HS-5 (cell line): Measurements from ENCODE around the gene TNPO3.
"Not testable (repeated sequence)": the region's sequence is repeated elsewhere in the genome, so short reads cannot be mapped to it uniquely, and the experiment has no call there.

Experiments
- DNase-seq: peaks from one replicate; pipeline ENCODE4 v3.0.0-alpha.2; 2012; ENCODE audit warnings: low read depth

Gene TNPO3

DNA sequence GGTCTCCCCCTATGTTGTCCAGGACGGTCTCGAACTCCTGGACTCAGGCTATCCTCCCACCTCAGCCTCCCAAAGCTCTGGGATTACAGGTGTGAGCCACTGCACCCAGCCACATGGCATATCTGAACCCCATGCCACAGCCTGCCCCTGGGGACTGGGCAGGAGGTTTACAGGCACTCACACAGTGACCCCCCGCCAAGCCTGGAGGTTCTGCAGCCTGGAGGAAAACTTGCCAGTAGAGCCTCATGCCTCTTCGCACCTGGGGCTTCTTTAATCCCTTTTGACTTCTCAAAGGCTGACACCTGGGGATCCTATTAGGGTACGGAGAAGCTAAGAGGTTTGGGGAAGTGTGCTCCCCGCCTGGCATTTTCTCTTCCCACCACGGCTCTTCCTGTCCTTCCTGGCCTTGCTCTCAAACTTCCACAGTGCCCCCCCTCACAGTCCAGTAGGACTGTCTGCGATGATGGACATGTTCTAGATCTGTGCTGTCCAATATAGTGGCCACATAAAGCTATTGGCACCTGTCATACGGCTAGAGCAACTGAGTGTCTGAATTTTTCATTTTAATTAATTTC is 133.0 kb downstream of the TNPO3 start:
- DNase-seq = no peak

GRCh38 chr7:128920913-128921582 is 133.9 kb downstream of the TNPO3 start:
- no peak for DNase-seq

DNA sequence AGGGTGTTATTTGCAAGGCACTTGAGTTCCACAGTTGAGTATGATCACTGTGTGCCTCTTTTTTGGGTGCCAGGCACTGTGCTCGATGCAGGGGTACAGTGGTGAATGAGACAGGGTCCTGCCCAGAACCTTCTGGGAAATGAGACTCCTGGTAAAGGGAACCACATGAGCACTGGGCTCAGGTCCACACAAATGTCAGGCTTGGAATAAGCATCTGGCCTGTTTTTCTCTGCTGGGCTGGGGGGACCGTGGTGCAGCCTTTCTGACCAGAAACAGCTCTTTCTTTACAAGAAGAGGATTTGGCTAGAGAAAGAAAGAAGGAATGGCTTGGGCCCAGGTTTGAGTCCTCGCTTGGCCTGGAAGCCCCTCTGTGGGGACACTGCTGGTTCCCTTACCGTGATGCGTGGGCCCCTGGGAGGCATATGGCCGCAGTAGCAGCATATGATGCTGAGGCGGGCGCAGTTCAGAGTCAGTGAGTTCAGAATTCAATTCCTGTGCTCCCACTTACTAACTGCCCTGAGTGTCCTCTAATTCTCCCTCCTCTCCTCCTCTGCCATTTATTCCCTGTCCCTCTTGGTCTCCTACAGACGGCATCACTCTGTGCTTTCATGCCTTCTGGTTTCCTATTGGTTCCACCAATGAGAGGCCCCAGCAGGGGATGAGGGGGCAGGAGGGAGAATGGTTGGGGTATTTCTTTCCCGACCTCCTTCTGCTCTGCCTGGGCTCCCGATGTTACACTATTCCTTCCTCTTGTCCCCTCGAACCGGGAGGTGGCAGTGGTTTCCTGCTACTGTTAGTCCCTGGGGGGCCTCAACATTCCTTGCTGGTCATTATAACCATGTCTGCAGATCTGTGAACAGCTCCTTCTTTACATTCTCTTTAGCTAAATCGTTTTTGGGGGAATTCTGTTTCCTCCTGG is 134.8 kb downstream of the TNPO3 start:
- DNase-seq = no peak

- DNase-seq = no peak
Observed at GRCh38 chr7:128919241-128919640, 135.7 kb downstream of the TNPO3 start.

DNA sequence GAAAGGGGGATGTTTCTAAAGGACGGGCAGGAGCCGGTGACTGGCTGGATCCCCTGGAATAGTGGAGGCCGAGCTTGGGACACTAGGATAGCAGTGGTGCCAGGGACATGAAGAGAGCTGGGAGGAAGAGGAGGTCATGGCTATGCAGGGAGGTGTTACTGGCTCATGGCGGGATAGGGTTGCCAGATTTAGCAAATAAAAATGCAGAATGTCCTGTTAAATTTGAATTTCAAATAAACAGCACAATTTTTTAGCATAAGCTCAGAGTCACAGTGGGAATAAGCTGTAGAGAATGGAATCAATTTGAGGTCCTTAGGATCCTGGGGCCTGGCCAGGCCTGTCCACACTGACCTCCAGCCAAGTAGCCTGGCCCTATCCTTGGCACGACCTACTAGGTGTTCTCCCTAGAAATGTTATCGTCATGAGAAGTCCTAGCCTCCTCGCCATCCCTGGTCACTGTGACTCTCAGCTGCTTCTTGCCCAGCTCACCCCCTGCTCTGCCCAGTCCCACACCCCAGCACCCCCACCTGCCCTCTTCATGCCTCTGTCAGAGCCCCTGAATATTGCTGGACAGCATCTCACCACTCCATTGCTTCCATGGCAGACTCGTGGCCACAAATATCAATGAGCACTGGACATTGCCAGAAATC is 136.8 kb downstream of the TNPO3 start:
- no peak for DNase-seq

- no peak for DNase-seq
Observed at GRCh38 chr7:128917122-128917521, 137.8 kb downstream of the TNPO3 start.

GRCh38 chr7:128916643-128916915 is 138.3 kb downstream of the TNPO3 start:
- no peak for DNase-seq

GRCh38 chr7:128915841-128916642 is 138.9 kb downstream of the TNPO3 start:
- DNase-seq = no peak

DNA sequence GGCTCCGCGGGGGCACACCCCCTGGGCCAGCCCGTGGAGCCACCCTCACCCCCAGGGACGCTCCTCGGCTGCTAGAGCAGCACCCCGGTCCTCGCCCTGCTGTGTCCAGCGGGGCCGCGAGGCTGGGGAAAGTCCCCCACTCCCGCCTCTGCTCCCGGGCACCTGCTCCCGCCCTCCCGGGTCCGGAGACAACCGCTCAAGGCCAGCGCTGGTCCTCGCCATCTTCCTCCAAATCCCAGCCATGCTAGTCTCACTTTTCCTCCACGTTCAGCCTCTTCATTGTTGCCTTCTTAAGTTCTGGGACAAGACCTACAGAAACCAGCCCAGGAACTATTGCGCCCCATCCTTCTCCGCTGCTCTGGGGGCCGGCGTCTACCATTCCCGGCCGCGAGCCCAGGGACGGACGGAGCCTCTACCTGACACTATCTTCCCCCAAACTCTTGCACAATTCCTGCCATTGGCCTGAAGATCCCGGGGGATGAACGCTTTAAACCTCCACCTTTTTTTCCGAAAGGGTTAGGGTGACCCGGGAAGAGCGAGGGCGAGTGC is 139.6 kb downstream of the TNPO3 start:
- no peak for DNase-seq

GRCh38 chr7:128914566-128915151 is 140.3 kb downstream of the TNPO3 start:
- DNase-seq = no peak

DNA sequence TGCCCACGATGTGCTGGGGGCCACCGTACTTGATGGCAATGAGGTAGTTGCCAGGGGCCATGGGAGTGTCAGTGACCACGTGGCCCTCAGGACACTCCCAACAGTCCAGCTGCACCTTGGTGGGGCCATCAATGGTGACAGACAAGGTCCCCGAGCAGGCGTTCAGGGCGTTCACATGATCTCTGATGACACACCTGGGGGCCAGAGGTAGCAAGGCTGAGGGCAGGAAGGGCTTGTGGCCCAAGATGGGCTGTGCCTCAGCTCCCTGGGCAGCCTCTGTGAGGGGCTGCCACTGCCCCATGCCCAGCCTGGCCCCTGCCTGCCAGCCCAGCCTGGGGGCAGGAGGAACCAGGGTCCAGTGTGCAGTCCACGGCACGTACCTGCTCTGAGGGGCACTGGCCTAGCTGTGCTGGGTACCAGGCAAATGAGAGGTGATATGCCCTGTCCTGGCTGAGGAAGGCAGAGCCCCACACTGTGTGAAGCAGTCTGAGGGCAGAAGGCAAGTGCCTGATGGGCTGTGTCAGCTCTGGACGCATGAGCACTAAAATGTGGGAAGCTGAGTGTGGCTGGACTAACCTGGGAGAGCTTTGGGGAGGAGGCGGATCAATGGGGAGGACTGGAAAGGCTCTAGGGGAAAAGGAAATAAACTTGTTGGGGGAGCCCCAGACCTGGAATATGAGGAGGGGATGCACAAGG is 140.9 kb downstream of the TNPO3 start:
- DNase-seq = no peak

DNA sequence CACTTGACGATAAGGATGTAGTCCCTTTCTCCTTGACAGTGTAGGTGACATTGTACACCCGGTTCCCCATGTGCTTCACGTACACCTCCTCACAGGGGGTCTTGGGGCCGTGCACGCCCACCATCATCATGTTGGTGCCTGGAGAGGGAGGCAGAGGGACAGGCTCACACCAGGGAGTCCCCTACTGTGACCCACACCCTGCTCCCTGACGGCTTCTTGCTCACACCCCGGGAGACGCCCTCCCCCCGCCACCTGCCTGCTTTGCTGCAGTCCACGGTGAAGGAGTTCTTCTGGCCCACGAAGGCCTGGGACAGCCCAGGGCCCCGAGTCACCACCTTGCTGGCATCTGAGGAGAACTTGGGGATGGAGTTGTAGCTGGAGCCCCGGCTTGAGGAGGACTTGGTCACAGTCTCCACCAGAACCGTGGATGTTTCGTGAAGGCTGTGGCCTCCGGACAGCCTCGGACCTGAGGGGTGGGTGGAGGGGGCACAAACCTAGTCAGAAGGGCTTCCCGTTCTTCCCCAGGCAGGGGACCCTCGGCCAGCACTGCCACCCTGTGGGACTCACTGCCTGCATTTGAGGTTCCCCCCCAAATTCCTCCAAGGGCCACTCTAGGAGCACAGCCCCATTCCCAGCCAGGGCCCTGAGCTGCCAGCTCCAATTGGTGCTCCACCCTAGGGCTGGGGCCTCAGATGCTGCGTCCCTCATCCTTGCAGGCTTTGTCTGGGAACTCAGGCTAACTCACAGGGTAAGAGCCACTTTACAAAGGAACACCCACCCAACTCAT is 142.0 kb downstream of the TNPO3 start:
- not testable (repeated sequence) for DNase-seq

- DNase-seq = no peak
Observed at GRCh38 chr7:128912281-128912680, 142.6 kb downstream of the TNPO3 start.

GRCh38 chr7:128911423-128912031 is 143.4 kb downstream of the TNPO3 start:
- no peak for DNase-seq

DNA sequence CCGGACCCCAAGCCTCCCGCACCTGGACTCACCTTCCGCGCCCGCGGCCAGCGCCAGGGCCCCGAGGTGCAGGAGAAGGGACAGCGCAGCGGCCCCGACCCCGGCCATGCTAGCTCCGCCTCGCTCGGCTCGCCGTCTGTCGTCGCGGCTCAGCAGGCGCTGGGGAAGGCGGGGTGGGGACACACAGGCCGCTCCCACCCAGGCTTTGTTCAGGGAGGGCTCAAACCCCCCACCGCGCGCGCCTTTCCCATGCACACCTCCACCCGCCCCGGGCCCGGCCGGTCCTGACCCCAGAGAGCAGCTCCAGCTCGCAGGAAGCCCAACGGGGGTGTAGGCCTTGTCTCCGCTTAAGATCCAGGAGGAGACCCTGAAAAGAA is 144.4 kb downstream of the TNPO3 start, which contains the start of gene KCP:
Gene KCP (minus strand): TSS at position 141 of the 377 bp plus-strand sequence. CDS start 33 bp downstream, at position 108.
- DNase-seq = no peak

DNA sequence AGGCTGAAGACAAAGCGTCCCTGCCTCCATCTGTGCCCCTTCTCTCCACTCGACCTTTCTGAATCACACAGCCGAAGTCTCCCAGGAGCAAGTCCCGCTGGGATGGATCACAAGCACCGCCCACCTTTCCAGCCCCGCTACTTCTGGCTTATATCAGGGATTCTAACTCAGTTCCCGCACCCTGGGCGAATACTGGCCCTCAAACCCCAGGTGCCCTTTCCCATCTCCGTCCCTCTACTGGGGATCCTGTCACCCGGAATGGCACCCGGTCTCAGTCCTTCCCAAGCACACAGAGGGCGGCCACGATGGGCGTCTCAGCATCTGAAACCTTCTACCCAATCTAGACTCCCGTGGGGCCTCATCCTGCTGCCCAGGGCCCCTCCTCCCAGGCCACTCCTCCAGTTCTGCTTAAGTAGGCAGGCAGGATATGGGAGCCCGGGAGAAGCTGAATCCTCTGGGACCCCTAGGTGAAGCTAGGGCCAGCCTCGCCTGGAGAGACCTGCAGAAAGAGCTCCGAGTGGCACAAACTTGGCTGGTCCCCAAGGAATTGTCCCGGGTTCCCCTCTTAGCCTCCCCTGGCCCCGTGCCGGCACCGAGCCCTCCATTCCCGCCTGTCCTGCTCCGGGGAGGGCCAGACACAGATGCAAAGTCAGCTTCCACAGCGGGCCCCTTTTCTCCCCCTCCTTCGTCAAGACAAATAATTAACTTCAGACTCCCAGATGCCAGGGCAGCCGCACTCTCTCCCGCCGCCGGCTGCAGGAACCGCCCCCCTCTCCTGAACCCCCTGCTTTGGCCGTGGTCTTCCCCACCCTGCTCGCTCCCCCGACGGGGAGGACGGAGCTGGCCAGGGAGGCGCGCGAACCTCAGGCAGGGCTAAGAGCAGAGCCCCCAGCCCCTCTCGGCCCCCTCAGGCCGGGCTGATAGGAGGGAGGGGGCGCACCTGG is 145.0 kb downstream of the TNPO3 start:
- DNase-seq = peak; percentile 16

DNA sequence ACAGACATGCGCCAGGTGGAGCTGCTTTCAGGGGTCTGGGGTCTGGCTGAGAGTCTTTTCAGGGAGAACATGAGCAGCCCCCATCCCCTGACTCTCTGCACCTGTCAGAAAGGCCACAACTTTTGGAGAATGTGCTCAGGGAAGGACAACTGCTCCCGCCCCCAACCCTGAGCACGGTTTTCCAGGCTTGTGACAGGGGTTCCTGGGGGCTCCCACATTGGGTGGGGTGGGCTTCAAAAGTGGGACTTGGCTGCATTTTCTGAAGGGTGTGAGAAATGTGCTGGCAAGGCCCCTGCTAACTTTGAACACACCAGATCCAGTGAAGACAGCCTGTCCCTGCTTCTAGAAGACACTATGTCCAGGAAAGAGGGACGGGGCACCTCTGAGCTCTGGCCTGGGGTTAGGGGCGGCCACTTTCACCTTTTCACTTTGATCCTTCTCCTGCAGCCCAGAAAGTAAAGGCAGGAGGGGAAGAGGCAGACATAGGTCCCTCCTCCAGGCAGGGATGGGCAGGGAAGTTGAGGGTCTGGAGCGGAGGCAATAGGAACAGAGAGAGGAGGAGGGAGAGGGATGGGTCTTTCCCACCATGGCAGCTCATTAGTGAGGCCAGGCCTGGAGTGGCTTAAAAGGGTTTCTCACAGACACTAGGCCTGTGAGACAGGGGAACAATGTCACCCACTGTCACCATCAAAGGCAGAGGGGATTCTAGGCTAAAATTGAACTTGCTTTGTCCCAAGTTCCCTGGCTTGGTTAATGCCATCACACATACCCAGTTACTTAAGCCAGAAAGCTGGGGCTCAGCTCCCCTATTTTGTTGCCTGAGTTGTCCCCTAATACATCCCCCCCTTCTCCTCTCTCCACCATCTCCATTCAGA is 145.9 kb downstream of the TNPO3 start:
- DNase-seq = no peak
